K562 (cell line): ENCODE data around the gene BECN2. TPM values are rescaled to one million over a fixed set of nuclear protein-coding genes. Genes with fewer than 3 reads are reported as not detected.

ENCODE experiments used
- ARID1B ChIP-seq: fragments of 450-650 bp; IDR thresholded peaks from 2 replicates; pipeline ENCODE4 v1.6.1; 2016; ENCODE audit warnings: antibody characterized with exemption, mild to moderate bottlenecking, inconsistent platforms
- CBFA2T3 ChIP-seq: fragments of 450-650 bp; IDR thresholded peaks from 2 replicates; pipeline ENCODE4 v1.6.1; 2017
- CC2D1A ChIP-seq: fragments of 450-650 bp; IDR thresholded peaks from 2 replicates; pipeline ENCODE4 v1.6.1; 2017; ENCODE audit warnings: mild to moderate bottlenecking
- DPF2 ChIP-seq: fragments of 450-650 bp; IDR thresholded peaks from 2 replicates; pipeline ENCODE4 v1.6.1; 2016
- EWSR1 ChIP-seq: fragments of 450-650 bp; IDR thresholded peaks from 2 replicates; pipeline ENCODE4 v1.6.1; 2018; ENCODE audit warnings: borderline replicate concordance, mild to moderate bottlenecking, low read depth, moderate library complexity; ENCODE audit not compliant: partially characterized antibody
- FOXA1 ChIP-seq: fragments of 450-650 bp; IDR thresholded peaks from 2 replicates; pipeline ENCODE4 v1.6.1; 2016; ENCODE audit warnings: mild to moderate bottlenecking, borderline replicate concordance
- FOXJ3 ChIP-seq: sonication (generic); formaldehyde crosslinking; IDR thresholded peaks from 2 replicates; pipeline ENCODE4 v1.4.0; 2020; ENCODE audit warnings: mild to moderate bottlenecking, missing genetic modification reagents
- KDM1A ChIP-seq, 2 experiments: fragments of 450-650 bp; IDR thresholded peaks; 2 replicates each; pipeline ENCODE4 v1.6.1; 2016; ENCODE audit warnings: mild to moderate bottlenecking in 2 of 2
- MEIS2 ChIP-seq: fragments of 450-650 bp; IDR thresholded peaks from 2 replicates; pipeline ENCODE4 v1.6.1; 2014; ENCODE audit warnings: mild to moderate bottlenecking; ENCODE audit not compliant: partially characterized antibody
- NFRKB ChIP-seq: fragments of 450-650 bp; IDR thresholded peaks from 2 replicates; pipeline ENCODE4 v1.6.1; 2016; ENCODE audit warnings: low read depth
- NR2C2 ChIP-seq, 2 experiments: fragments of 200-800 bp in 1 of 2; sonication (Bioruptor generic) in 1 of 2; sonication (generic) in 1 of 2; formaldehyde crosslinking in 1 of 2; IDR thresholded peaks; 2 replicates each; pipeline versions ENCODE4 v1.6.1 to v1.8.0; 2016 to 2022; ENCODE audit warnings: mild to moderate bottlenecking in 1 of 2, missing compliant biosample characterization in 1 of 2, missing genetic modification characterization in 1 of 2, missing genetic modification reagents in 1 of 2
- NR2F6 ChIP-seq: fragments of 450-650 bp; formaldehyde crosslinking; IDR thresholded peaks from 2 replicates; pipeline ENCODE4 v1.4.0; 2020; ENCODE audit warnings: mild to moderate bottlenecking
- PHF20 ChIP-seq: fragments of 450-650 bp; IDR thresholded peaks from 2 replicates; pipeline ENCODE4 v1.6.1; 2018; ENCODE audit not compliant: partially characterized antibody
- PTBP1 ChIP-seq: fragments of 200-400 bp; formaldehyde crosslinking; IDR thresholded peaks from 2 replicates; pipeline ENCODE4 v1.6.1; 2017; ENCODE audit warnings: low read depth, low read length
- RBBP5 ChIP-seq: fragments of 200-600 bp; sonication (generic); IDR thresholded peaks from 2 replicates; pipeline ENCODE4 v1.6.1; 2012; ENCODE audit warnings: borderline replicate concordance, mild to moderate bottlenecking, low read length, control low read depth, inconsistent platforms; ENCODE audit not compliant: insufficient read depth, poor library complexity, severe bottlenecking
- SMARCA4 ChIP-seq: fragments of 450-650 bp; IDR thresholded peaks from 2 replicates; pipeline ENCODE4 v1.6.1; 2016
- SNRNP70 ChIP-seq: fragments of 200-400 bp; formaldehyde crosslinking; optimal IDR thresholded peaks from 2 replicates; pipeline ENCODE3; 2017; ENCODE audit warnings: low read depth, low read length
- U2AF2 ChIP-seq: fragments of 200-400 bp; formaldehyde crosslinking; optimal IDR thresholded peaks from 2 replicates; pipeline ENCODE3; 2017; ENCODE audit warnings: low read depth, mild to moderate bottlenecking, low read length
- ZFPM2 ChIP-seq: fragments of 250-450 bp; sonication (Bioruptor Pico); IDR thresholded peaks from 2 replicates; pipeline ENCODE4 v1.5.1; 2022; ENCODE audit warnings: mild to moderate bottlenecking
- ZNF197 ChIP-seq: fragments of 200-800 bp; sonication (Bioruptor generic); IDR thresholded peaks from 2 replicates; pipeline ENCODE4 v1.6.1; 2016; ENCODE audit warnings: low read depth, missing genetic modification characterization, missing compliant biosample characterization
- ZNF217 ChIP-seq: sonication (generic); formaldehyde crosslinking; IDR thresholded peaks from 2 replicates; pipeline ENCODE4 v1.8.0; 2022; ENCODE audit warnings: mild to moderate bottlenecking, missing genetic modification reagents
- ZNF444 ChIP-seq: fragments of 250-450 bp; sonication (Bioruptor Pico); IDR thresholded peaks from 2 replicates; pipeline ENCODE4 v1.4.0; 2020; ENCODE audit warnings: mild to moderate bottlenecking, moderate library complexity
- ZNF764 ChIP-seq: fragments of 250-450 bp; sonication (Bioruptor Pico); IDR thresholded peaks from 2 replicates; pipeline ENCODE4 v1.4.0; 2020; ENCODE audit warnings: low read depth, mild to moderate bottlenecking, moderate library complexity
- polyA plus RNA-seq, 8 experiments: library from polyadenylated mRNA; depleted of rRNA in 4 of 8; stranded (reverse) in 5 of 8; unstranded in 3 of 8; fragments of >200 nt; fragmentation: Nextera tagmentation in 2 of 8; fragmentation: Illumina TruSeq in 1 of 8; extraction: Ambion mirVana in 2 of 8; extraction: Trizol in 1 of 8; gene quantifications; 2 replicates each; pipeline versions ENCODE4 v1.2.1 to v1.2.3, GENCODE V29; 2011 to 2014; ENCODE audit warnings: inconsistent platforms in 1 of 8, missing spikeins in 1 of 8
- total RNA-seq, 7 experiments: library from RNA; depleted of rRNA in 6 of 7; stranded (reverse); fragments of >200 nt in 6 of 7; fragmentation: Illumina TruSeq in 2 of 7; extraction: Trizol in 2 of 7; gene quantifications; 2 replicates each; pipeline versions ENCODE4 v1.2.1 to v1.2.3, GENCODE V29; 2011 to 2021; ENCODE audit warnings: low replicate concordance in 1 of 7
- TF ChIP-seq, protein P1 (sequence below): fragments of 450-650 bp; IDR thresholded peaks from 2 replicates; pipeline ENCODE4 v1.6.1; 2017; ENCODE audit warnings: antibody characterized with exemption, mild to moderate bottlenecking
- TF ChIP-seq, protein P2 (sequence below): fragments of 450-650 bp; IDR thresholded peaks from 2 replicates; pipeline ENCODE4 v1.6.1; 2016
- TF ChIP-seq, protein P3 (sequence below): IDR thresholded peaks from 2 replicates; pipeline ENCODE4 v1.6.1; 2014; ENCODE audit warnings: antibody characterized with exemption

BECN2 gene
- total and polyA plus RNA-seq, 9 of the 15 experiments (the other 6 are each of a cell fraction or from before 2014, with no cell fraction given) = not detected

DNA sequence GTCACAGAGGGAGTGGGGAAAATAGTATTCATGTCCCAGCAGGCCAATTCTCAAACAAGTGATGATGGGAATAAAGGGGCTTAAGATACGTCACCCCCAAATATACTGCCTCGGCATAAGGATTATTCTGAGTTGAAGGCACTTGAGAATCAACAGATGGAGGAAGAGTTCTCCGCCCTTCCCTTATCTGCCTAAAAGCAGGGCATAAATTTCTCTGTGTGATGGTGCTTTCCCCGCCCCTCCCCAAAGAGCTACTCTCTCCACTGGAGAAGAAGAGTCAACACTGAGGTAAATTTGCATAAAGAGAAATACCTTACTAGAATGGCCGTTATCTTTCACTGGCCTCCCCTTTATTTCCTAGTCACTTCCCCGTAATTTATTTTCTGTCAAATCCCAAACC lies 18.7 kb downstream of the BECN2 start (continued):
- TF ChIP-seq, protein P1, sequence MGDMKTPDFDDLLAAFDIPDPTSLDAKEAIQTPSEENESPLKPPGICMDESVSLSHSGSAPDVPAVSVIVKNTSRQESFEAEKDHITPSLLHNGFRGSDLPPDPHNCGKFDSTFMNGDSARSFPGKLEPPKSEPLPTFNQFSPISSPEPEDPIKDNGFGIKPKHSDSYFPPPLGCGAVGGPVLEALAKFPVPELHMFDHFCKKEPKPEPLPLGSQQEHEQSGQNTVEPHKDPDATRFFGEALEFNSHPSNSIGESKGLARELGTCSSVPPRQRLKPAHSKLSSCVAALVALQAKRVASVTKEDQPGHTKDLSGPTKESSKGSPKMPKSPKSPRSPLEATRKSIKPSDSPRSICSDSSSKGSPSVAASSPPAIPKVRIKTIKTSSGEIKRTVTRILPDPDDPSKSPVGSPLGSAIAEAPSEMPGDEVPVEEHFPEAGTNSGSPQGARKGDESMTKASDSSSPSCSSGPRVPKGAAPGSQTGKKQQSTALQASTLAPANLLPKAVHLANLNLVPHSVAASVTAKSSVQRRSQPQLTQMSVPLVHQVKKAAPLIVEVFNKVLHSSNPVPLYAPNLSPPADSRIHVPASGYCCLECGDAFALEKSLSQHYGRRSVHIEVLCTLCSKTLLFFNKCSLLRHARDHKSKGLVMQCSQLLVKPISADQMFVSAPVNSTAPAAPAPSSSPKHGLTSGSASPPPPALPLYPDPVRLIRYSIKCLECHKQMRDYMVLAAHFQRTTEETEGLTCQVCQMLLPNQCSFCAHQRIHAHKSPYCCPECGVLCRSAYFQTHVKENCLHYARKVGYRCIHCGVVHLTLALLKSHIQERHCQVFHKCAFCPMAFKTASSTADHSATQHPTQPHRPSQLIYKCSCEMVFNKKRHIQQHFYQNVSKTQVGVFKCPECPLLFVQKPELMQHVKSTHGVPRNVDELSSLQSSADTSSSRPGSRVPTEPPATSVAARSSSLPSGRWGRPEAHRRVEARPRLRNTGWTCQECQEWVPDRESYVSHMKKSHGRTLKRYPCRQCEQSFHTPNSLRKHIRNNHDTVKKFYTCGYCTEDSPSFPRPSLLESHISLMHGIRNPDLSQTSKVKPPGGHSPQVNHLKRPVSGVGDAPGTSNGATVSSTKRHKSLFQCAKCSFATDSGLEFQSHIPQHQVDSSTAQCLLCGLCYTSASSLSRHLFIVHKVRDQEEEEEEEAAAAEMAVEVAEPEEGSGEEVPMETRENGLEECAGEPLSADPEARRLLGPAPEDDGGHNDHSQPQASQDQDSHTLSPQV = no peak
- TF ChIP-seq CBFA2T3 (peak; percentile 43; the same call in 1 of the 2 replicates), NR2F6 (CRISPR knock-in tag) (no peak), KDM1A (IDR thresholded peaks at IDR 0.05) (no peak; a peak in 1 of 4 replicates), NR2C2 (CRISPR knock-in tag; IDR thresholded peaks at IDR 0.05) (no peak), NR2C2 (tag; IDR thresholded peaks at IDR 0.05) (no peak), U2AF2 (no peak), MEIS2 (peak; percentile 91), PTBP1 (no peak), ZNF444 (CRISPR knock-in tag) (no peak), FOXA1 (no peak), CC2D1A (no peak), ZNF197 (CRISPR knock-in tag) (no peak), SNRNP70 (no peak), FOXJ3 (CRISPR knock-in tag) (no peak), PHF20 (no peak), ZFPM2 (CRISPR knock-in tag) (no peak), DPF2 (peak; percentile 38; the same call in 1 of the 2 replicates), ZNF217 (CRISPR knock-in tag) (no peak), RBBP5 (no peak), ARID1B (peak; percentile 41; the same call in 1 of the 2 replicates), EWSR1 (no peak), ZNF764 (CRISPR knock-in tag) (no peak), SMARCA4 (no peak), NFRKB (no peak)
- TF ChIP-seq, protein P2, sequence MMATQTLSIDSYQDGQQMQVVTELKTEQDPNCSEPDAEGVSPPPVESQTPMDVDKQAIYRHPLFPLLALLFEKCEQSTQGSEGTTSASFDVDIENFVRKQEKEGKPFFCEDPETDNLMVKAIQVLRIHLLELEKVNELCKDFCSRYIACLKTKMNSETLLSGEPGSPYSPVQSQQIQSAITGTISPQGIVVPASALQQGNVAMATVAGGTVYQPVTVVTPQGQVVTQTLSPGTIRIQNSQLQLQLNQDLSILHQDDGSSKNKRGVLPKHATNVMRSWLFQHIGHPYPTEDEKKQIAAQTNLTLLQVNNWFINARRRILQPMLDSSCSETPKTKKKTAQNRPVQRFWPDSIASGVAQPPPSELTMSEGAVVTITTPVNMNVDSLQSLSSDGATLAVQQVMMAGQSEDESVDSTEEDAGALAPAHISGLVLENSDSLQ = peak; percentile 88
- TF ChIP-seq, protein P3, sequence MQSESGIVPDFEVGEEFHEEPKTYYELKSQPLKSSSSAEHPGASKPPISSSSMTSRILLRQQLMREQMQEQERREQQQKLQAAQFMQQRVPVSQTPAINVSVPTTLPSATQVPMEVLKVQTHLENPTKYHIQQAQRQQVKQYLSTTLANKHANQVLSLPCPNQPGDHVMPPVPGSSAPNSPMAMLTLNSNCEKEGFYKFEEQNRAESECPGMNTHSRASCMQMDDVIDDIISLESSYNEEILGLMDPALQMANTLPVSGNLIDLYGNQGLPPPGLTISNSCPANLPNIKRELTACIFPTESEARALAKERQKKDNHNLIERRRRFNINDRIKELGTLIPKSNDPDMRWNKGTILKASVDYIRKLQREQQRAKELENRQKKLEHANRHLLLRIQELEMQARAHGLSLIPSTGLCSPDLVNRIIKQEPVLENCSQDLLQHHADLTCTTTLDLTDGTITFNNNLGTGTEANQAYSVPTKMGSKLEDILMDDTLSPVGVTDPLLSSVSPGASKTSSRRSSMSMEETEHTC = no peak
